ENCODE results near the gene SPATS2L. TPM values are rescaled to one million over a fixed set of nuclear protein-coding genes. Genes with fewer than 3 reads are reported as not detected.

Gene SPATS2L
- total RNA-seq, 2 donors from 2014 or later = 40.3 to 89.9 TPM

DNA sequence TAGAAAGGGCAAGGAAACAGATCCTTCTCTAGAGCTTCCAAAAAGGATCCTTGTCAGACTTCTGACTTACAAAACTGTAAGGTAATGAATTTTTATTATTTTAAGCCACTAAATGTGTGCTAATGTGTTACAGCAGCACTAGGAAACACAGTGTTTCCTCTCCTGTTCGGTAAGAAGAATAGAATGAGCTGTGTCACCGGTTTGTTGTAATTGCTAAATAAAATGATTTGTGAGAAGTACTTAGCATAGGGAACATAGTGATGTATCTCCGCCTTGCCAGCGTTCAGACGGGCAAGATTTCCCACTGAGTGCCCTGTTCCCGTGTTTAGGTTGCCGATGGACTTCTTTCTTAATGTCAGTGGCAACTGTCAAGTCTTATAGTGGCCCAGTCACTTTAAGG, 57.6 kb downstream of the SPATS2L start:
- Histone ChIP-seq H3K36me3 (ENCODE audit: control insufficient read depth, insufficient read depth, low read length) (no peaks in the 10 kb centered on the region), H3K9ac (ENCODE audit: extremely low read depth, low read length, poor library complexity, severe bottlenecking) (no peak overlapping the region), H3K27ac (ENCODE audit: low read depth, low read length) (no peak overlapping the region), H3K27me3 (ENCODE audit: control insufficient read depth, insufficient read depth, low read length, poor library complexity, severe bottlenecking) (no peaks in the 10 kb centered on the region), H3K4me1 (ENCODE audit: control insufficient read depth, insufficient read depth, low read length) (peaks cover 12% of the 10 kb centered on the region), H3K4me3 (ENCODE audit: low read length) (no peak overlapping the region), H3K9me3 (ENCODE audit: control insufficient read depth, low read length) (no peaks in the 10 kb centered on the region)
- Mint-ChIP-seq H3K27ac (peak overlapping the region; percentile 14), H3K4me1 (peaks cover 41% of the 10 kb centered on the region), H3K36me3 (ENCODE audit: low read depth) (no peaks in the 10 kb centered on the region), H3K4me3 (no peak overlapping the region), H3K27me3 (ENCODE audit: insufficient read depth) (no peaks in the 10 kb centered on the region), H3K9me3 (no peaks in the 10 kb centered on the region)
- 91 to 94% methylated on average over 7 of the region's 7 CpGs for WGBS, 2 experiments (ENCODE audit: insufficient coverage in 1 of 2, insufficient read length in 1 of 2)
- TF ChIP-seq, protein P1, sequence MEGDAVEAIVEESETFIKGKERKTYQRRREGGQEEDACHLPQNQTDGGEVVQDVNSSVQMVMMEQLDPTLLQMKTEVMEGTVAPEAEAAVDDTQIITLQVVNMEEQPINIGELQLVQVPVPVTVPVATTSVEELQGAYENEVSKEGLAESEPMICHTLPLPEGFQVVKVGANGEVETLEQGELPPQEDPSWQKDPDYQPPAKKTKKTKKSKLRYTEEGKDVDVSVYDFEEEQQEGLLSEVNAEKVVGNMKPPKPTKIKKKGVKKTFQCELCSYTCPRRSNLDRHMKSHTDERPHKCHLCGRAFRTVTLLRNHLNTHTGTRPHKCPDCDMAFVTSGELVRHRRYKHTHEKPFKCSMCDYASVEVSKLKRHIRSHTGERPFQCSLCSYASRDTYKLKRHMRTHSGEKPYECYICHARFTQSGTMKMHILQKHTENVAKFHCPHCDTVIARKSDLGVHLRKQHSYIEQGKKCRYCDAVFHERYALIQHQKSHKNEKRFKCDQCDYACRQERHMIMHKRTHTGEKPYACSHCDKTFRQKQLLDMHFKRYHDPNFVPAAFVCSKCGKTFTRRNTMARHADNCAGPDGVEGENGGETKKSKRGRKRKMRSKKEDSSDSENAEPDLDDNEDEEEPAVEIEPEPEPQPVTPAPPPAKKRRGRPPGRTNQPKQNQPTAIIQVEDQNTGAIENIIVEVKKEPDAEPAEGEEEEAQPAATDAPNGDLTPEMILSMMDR (conservative IDR thresholded peaks at IDR 0.05) = no peak
- no peak for DNase-seq

DNA sequence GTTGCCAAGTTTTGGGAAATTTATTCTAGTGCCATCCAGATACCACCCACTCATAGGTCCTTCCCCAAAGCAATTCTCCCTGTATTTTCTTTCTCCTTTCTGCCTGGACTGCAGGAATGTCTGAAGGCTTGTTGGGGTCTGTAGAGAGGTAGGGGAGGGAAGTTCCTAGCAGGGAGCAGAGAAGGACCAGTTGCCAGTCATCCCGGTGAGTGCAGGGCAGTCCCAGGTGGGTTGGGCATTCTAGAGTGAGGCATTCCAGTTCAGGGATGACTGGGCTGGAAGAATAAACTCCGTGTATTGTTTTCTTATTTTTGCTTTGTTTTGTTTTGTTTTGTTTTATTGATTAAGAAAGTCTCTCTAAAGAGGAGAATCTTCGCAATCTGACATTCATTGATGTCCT, 58.1 kb downstream of the SPATS2L start:
- Histone ChIP-seq H3K27me3 (ENCODE audit: control insufficient read depth, insufficient read depth, low read length, poor library complexity, severe bottlenecking) (no peaks in the 10 kb centered on the region), H3K4me1 (ENCODE audit: control insufficient read depth, insufficient read depth, low read length) (peaks cover 7% of the 10 kb centered on the region), H3K9ac (ENCODE audit: extremely low read depth, low read length, poor library complexity, severe bottlenecking) (no peak overlapping the region), H3K9me3 (ENCODE audit: control insufficient read depth, low read length) (no peaks in the 10 kb centered on the region), H3K36me3 (ENCODE audit: control insufficient read depth, insufficient read depth, low read length) (no peaks in the 10 kb centered on the region), H3K27ac (ENCODE audit: low read depth, low read length) (no peak overlapping the region), H3K4me3 (ENCODE audit: low read length) (no peak overlapping the region)
- WGBS, 2 experiments (ENCODE audit: insufficient coverage in 1 of 2, insufficient read length in 1 of 2) = 86% methylated on average over 3 of the region's 3 CpGs; no CpG with 5 or more reads in 1 of the 2 experiments
- DNase-seq = no peak
- no peaks in the 10 kb centered on the region for H3K9me3 Mint-ChIP-seq
- peaks cover 36% of the 10 kb centered on the region for H3K4me1 Mint-ChIP-seq
- H3K4me3 Mint-ChIP-seq = no peak overlapping the region
- peak overlapping the region; percentile 22 for H3K27ac Mint-ChIP-seq
- H3K27me3 Mint-ChIP-seq (ENCODE audit: insufficient read depth) = no peaks in the 10 kb centered on the region
- no peaks in the 10 kb centered on the region for H3K36me3 Mint-ChIP-seq (ENCODE audit: low read depth)
- TF ChIP-seq, protein P1 (conservative IDR thresholded peaks at IDR 0.05) = no peak

DNA sequence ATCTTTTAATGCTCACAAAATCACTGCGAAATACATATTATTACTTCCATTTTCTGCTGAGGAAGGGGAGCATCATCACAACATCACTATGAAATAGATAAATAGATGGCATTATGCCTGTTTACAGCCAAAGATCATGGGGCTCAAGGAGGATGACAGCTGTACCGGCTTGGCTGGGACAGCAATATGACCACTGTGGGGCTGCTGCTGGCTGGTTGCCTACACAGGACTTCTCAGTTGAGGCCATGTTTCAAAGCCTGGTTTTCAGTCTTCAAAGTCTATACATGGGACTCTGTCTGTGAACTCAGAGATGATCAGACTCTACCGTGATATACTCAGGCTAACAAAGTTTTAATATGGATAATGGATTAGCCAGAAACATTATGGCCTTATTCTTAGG, 58.7 kb downstream of the SPATS2L start:
- H3K4me3 Mint-ChIP-seq = no peak overlapping the region
- Histone ChIP-seq H3K9me3 (ENCODE audit: control insufficient read depth, low read length) (no peaks in the 10 kb centered on the region), H3K27me3 (ENCODE audit: control insufficient read depth, insufficient read depth, low read length, poor library complexity, severe bottlenecking) (no peaks in the 10 kb centered on the region), H3K27ac (ENCODE audit: low read depth, low read length) (no peak overlapping the region), H3K4me3 (ENCODE audit: low read length) (no peak overlapping the region), H3K36me3 (ENCODE audit: control insufficient read depth, insufficient read depth, low read length) (no peaks in the 10 kb centered on the region), H3K4me1 (ENCODE audit: control insufficient read depth, insufficient read depth, low read length) (peaks cover 2% of the 10 kb centered on the region), H3K9ac (ENCODE audit: extremely low read depth, low read length, poor library complexity, severe bottlenecking) (no peak overlapping the region)
- H3K27ac Mint-ChIP-seq = no peak overlapping the region
- H3K36me3 Mint-ChIP-seq (ENCODE audit: low read depth) = no peaks in the 10 kb centered on the region
- H3K27me3 Mint-ChIP-seq (ENCODE audit: insufficient read depth) = no peaks in the 10 kb centered on the region
- no peaks in the 10 kb centered on the region for H3K9me3 Mint-ChIP-seq
- TF ChIP-seq, protein P1 (conservative IDR thresholded peaks at IDR 0.05) = no peak
- H3K4me1 Mint-ChIP-seq = peaks cover 32% of the 10 kb centered on the region
- no peak for DNase-seq
- 98 to 100% methylated on average over 2 to 3 of the region's 3 CpGs for WGBS, 2 experiments (ENCODE audit: insufficient coverage in 1 of 2, insufficient read length in 1 of 2)

Data from endodermal cell (in vitro differentiated cells).